Left lobe of liver (tissue), 2 donors: ENCODE measurements around the gene FNDC3B. TPM values are rescaled to one million over a fixed set of nuclear protein-coding genes. Genes with fewer than 3 reads are reported as not detected.
A peak's percentile ranks its signal among the peaks of the same experiment; 100 is the strongest.

ENCODE experiments used
- ATAC-seq: fragments of 200-7000 bp; cut with Tn5 transposase; one replicate; pipeline ENCODE4 v1.9.1; 2020; ENCODE audit warnings: mild to moderate bottlenecking, moderate library complexity
- DNase-seq: peaks from one replicate; pipeline ENCODE4 v3.0.0-alpha.2; 2020; ENCODE audit warnings: low spot score
- total RNA-seq: library from RNA; stranded (reverse); gene quantifications from one replicate; pipeline ENCODE4 v1.2.1, GENCODE V29; 2021
- donor health status: DM: no; HTN: no; CAD: no; lungs with moderate emphysema.
- donor health status: DM: no; HTN: yes; CAD: no.

The FNDC3B gene
- total RNA-seq, 1 donor from 2014 or later, result 44.6 TPM

- no peak for DNase-seq
- ATAC-seq, result no peak
These were observed 107.9 kb downstream of the FNDC3B start for GRCh38 chr3:172147113-172147818.

- no peak for DNase-seq
- ATAC-seq, result no peak
These were observed 108.9 kb downstream of the FNDC3B start for GRCh38 chr3:172148241-172148640.

GRCh38 chr3:172148702-172149565 is 109.6 kb downstream of the FNDC3B start:
- no peak for DNase-seq
- ATAC-seq, result no peak

- DNase-seq (no peak), ATAC-seq (no peak)
These were observed 110.9 kb downstream of the FNDC3B start for GRCh38 chr3:172150268-172150667.

GRCh38 chr3:172150913-172151650 is 111.7 kb downstream of the FNDC3B start:
- no peak for ATAC-seq
- no peak for DNase-seq

GRCh38 chr3:172151651-172152649 is 112.6 kb downstream of the FNDC3B start:
- DNase-seq, result no peak
- no peak for ATAC-seq

GRCh38 chr3:172152874-172153273 is 113.5 kb downstream of the FNDC3B start:
- ATAC-seq (no peak), DNase-seq (no peak)

GRCh38 chr3:172153335-172153861 is 114.0 kb downstream of the FNDC3B start:
- DNase-seq, result peak; percentile 71
- ATAC-seq, result peak; percentile 71

- ATAC-seq (peak; percentile 36), DNase-seq (no peak)
These were observed 115.6 kb downstream of the FNDC3B start for GRCh38 chr3:172154768-172155664.

- DNase-seq (peak; percentile 67), ATAC-seq (peak; percentile 51)
These were observed 116.7 kb downstream of the FNDC3B start for GRCh38 chr3:172155897-172156585.

- ATAC-seq, result no peak
- no peak for DNase-seq
These were observed 117.2 kb downstream of the FNDC3B start for GRCh38 chr3:172156586-172156955.

GRCh38 chr3:172157564-172158258 is 118.3 kb downstream of the FNDC3B start:
- no peak for DNase-seq
- ATAC-seq, result no peak

- DNase-seq (no peak), ATAC-seq (no peak)
These were observed 119.4 kb downstream of the FNDC3B start for GRCh38 chr3:172158741-172159140.

GRCh38 chr3:172159376-172159775 is 120.0 kb downstream of the FNDC3B start:
- ATAC-seq (no peak), DNase-seq (no peak)

GRCh38 chr3:172159962-172160538 is 120.7 kb downstream of the FNDC3B start:
- DNase-seq (peak; percentile 86), ATAC-seq (peak; percentile 94)

- DNase-seq (no peak), ATAC-seq (no peak)
These were observed 121.9 kb downstream of the FNDC3B start for GRCh38 chr3:172161133-172161789.

- DNase-seq (no peak), ATAC-seq (no peak)
These were observed 122.6 kb downstream of the FNDC3B start for GRCh38 chr3:172161959-172162358.
